GM19455 (cell line): ENCODE results near the gene DCST1.
A peak's percentile ranks its signal among the peaks of the same experiment; 100 is the strongest.

ENCODE experiments used
- ATAC-seq: cut with Tn5 transposase; IDR thresholded peaks from one replicate; pipeline ENCODE4 v1.9.1; 2021; ENCODE audit not compliant: unreplicated experiment

DCST1 gene

DNA sequence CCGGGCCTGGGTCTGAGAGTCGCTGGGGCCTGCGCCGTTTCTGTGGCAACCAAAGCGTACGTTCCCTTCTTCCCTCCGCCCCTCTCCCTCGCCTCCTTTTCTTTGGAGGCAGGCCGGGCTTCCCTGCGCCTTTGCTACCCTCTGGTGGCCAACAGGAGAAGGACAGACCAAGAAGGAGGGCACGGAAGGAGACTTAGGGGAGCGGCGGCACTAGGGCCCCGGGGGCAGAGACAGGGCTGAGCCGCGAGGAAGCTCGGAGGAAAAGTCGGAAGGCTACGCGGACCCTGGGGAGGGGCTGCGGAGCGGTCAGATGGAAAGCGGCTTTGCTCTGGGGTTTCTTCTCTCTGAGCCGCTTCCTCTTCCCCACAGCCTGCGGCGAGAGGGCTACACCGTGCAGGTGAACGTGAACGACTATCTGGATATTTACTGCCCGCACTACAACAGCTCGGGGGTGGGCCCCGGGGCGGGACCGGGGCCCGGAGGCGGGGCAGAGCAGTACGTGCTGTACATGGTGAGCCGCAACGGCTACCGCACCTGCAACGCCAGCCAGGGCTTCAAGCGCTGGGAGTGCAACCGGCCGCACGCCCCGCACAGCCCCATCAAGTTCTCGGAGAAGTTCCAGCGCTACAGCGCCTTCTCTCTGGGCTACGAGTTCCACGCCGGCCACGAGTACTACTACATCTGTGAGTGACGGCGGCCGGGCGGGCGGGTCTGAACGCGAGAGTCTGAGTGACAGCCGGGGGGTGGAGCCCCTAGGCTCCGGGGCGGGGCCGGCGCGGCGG lies 51.3 kb downstream of the DCST1 start:
- ATAC-seq: peak; percentile 72

DNA sequence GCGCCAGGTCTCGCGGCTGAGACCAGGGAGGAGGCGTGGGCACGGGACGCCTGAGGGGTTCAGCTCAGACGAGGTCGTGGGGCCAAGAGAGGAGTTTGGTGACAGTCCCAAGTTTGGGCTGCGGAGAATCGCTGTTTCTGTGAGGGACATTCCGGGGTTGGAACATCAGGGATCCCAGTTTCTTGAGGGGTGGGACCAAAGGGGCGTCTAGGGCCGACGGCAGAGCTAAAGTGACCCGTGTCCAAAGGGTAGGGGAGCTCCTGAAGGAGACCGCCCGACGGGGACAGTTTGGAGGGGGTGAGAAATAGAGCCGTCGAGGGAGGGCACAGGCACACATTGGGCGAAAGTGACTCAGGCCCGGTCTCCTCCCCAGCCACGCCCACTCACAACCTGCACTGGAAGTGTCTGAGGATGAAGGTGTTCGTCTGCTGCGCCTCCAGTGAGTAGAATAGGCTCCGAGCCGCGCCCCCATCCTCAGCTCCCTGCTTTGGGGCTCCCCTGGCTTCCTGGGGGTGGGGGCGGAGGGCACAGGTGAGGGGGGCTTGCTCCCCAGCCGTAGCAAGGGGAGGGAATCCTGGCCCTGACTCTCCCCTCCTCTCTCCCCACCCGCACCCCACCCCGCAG lies 52.0 kb downstream of the DCST1 start:
- no peak for ATAC-seq

DNA sequence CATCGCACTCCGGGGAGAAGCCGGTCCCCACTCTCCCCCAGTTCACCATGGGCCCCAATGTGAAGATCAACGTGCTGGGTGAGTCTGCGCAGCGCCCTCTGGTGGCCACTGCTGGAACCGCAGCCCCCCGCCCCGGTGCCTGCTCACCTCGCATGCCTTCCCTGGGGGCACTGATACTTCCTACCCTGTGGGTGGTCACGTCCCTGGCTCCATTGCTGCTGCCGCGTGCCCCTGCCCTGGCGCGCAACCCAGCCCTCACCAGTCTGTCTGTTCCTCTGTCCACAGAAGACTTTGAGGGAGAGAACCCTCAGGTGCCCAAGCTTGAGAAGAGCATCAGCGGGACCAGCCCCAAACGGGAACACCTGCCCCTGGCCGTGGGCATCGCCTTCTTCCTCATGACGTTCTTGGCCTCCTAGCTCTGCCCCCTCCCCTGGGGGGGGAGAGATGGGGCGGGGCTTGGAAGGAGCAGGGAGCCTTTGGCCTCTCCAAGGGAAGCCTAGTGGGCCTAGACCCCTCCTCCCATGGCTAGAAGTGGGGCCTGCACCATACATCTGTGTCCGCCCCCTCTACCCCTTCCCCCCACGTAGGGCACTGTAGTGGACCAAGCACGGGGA lies 52.6 kb downstream of the DCST1 start:
- ATAC-seq: no peak

DNA sequence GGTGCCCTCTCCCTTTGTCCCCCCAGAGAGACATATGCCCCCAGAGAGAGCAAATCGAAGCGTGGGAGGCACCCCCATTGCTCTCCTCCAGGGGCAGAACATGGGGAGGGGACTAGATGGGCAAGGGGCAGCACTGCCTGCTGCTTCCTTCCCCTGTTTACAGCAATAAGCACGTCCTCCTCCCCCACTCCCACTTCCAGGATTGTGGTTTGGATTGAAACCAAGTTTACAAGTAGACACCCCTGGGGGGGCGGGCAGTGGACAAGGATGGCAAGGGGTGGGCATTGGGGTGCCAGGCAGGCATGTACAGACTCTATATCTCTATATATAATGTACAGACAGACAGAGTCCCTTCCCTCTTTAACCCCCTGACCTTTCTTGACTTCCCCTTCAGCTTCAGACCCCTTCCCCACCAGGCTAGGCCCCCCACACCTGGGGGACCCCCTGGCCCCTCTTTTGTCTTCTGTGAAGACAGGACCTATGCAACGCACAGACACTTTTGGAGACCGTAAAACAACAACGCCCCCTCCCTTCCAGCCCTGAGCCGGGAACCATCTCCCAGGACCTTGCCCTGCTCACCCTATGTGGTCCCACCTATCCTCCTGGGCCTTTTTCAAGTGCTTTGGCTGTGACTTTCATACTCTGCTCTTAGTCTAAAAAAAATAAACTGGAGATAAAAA lies 53.4 kb downstream of the DCST1 start:
- ATAC-seq: no peak

DNA sequence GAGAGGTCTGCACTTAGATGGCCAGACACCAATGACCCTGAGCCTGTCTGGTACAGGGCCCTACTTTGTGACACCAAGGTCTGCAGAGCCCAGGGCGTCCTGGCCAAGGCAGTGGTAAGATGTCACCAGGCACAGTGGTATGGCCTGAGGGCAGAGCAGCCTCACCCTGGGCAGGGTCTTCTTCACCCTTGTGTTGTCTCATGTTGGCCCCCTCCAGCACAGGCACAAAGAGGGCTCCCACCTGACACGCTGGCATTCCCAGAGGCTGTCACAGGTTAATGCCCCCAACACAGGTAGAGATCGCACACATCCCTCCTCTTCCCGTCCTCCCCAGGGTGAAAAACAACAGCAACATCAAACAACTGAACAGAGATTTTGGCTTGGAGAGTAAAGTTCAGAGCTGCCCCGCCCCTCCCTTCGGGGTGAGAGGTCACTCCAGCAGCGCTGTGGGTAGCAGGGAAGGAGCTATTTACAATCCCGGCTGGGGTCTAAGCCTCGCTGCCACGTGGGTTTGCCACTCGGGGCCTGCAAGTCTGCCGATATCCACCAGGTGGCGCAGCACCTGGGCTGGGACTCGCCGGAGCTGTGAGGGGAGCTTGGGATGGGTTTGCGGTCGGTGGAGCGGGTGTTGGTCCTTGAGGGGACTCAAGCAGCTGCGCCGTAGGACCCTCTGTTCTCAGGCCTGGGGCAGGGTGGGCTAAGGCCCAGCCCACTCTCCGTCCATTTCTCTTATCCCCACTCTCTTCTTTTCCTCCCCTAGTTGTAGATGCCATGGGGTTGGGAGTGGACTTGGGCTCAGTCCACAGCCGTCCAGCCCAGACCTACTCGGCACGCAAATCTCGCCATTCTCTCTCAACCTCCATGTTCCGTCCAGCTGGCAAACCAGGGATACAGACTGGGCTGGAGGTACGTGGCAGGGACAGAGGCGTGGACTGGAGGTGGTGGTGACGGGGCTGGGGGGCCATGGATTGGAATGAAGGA lies 57.7 kb downstream of the DCST1 start:
- ATAC-seq: no peak

DNA sequence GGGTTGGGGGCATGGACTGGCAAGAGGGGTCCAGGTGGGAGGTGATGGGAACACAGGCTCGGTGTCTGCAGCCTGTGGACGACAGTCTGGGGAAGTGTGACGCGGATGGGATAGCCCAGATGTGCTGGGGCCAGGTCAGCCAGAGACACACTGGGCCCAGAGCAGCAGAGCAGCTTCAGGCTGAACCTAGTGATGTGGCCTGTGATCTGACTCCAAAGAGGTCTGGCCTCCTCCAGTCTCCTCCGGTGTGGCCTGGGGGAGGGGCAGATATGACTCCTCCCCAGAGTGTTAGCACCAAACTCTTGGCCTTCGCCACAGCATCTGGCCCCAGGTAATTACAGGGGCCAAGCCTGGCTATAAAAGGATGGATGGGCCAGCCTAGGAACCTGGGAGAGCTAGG lies 58.5 kb downstream of the DCST1 start:
- no peak for ATAC-seq

DNA sequence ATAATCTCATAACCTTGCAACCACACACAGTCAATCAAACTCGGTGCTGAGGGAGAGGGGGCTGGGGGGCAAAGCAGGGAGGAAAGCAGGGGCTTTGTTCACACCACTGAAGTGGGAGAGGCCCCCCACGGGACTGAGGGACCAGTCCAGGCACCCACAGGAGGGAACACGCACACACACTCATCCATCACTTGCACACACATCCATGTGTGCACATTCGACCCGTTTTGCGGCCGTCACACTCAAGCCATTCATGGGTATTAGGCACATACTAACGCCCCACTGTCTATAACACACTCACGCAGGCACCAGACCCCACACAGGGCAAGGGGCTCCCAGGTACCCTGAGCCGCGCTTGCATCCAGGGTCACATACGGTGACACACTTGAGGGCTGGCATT lies 59.0 kb downstream of the DCST1 start:
- no peak for ATAC-seq

DNA sequence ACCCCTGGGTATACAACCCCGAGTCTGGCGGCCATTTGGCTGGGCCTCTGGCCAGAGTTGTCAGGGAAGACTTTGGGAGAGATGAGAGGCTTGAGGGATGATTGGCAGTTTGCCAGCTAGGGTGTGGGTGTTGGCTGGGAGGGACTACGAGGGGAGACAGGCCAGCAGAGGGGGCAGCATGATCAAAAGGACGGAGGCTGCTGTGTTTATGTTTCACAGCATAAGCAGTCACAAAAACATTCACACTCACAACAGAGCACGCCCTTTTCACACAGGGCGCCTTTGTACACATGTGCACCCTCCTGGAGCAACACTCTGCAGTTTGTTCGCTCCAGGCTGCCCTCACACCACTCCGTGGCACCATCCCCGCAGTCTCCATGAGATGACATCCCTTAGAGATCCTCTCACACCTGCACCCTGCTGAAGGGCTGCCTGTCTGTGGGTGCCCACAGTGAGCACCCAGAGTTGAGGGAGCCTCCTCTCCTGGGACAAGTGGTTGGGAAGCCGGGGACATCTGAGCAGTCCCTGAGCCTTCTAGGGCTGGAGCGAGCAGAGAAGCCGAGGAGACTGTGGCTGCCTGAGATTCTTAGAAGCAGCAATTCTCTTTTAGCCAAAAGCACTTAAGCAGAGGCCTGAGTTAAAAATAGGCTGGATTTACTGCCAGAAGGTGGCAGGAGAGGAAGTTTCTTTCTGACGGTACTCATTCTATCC lies 60.4 kb downstream of the DCST1 start:
- ATAC-seq: no peak

DNA sequence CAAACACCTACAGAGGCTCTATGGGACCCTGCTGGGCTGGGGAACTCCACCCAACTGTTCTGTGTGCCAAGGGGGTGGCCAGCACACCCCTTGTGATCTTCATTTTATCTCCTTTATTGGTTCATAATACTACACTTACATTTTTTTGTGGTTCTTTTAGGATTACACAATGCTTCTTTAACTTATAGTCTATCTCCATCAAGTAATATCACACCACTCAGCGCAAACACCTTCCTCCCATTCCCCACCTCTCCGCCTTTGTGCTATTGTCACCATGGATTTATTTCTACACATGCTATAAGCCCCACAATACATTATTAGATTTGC lies 61.0 kb downstream of the DCST1 start:
- no peak for ATAC-seq

DNA sequence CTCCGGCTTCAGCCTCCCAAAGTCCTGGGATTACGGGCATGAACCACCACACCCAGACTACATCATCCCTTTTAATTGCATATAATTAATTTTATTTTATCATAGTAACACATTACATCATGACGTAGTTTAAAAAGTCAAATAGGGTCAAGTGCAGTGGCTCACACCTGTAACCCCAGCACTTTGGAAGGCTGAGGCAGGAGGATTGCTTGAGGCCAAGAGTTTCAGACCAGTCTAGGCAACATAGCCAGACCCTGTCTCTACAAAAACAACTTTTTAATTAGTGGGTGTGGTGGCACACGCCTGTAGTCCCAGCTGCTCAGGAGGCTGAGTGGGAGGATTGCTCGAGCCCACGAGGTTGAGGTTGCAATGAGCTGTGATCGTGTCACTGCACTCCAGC lies 65.7 kb downstream of the DCST1 start:
- ATAC-seq: no peak
